ENCODE data around the gene KCTD5. TPM values are rescaled to one million over a fixed set of nuclear protein-coding genes. Genes with fewer than 3 reads are reported as not detected.

KCTD5 gene
- total and polyA plus RNA-seq, 10 of the 15 experiments (the other 5 are each of a cell fraction or from before 2014, with no cell fraction given), result 0.58 to 56.4 (median 37.3) TPM

- Histone ChIP-seq H3K9ac (ENCODE audit: control insufficient read depth, insufficient read depth, low read length) (no peak overlapping the region), H3K27me3 (replicated peaks in 1 of 2; ENCODE audit: control insufficient read depth in 2 of 2, insufficient read depth in 2 of 2, low read length in 1 of 2) (no peaks in the 10 kb centered on the region)
- 56% methylated on average over 11 of the region's 11 CpGs for WGBS (ENCODE audit: insufficient coverage, insufficient replicate concordance, low lambda C conversion rate, missing lambda C conversion rate)
Observed at GRCh38 chr16:2736476-2737237, 54.3 kb downstream of the KCTD5 start.

More at GRCh38 chr16:2736476-2737237, 54.3 kb downstream of the KCTD5 start:
- no TSS peak for BruUV-seq (replicated peaks)
- ChIA-PET SMC1A (ENCODE audit: uncharacterized antibody, unreplicated experiment) (no interaction called here), RAD21 (ENCODE audit: unreplicated experiment) (no interaction called here), CTCF (interaction anchor here (0.6 kb wide), 1 partner anchor 67 kb away, joined by 3 read pairs; no protein-coding TSS in a partner anchor), POLR2A (no interaction called here)
- Histone ChIP-seq H4K20me1 (ENCODE audit: control insufficient read depth, insufficient read depth) (no peaks in the 10 kb centered on the region), H3K9me3 (replicated peaks; ENCODE audit: control insufficient read depth, insufficient read depth, low read length) (no peaks in the 10 kb centered on the region), H3K79me2 (ENCODE audit: control insufficient read depth, insufficient read depth, low read length) (no peaks in the 10 kb centered on the region), H3K4me1 (ENCODE audit: control insufficient read depth, insufficient read depth, low read length) (no peaks in the 10 kb centered on the region), H3K4me3 (no peak overlapping the region), H3K4me2 (ENCODE audit: control insufficient read depth, insufficient read depth) (no peak overlapping the region), H3K36me3 (ENCODE audit: control insufficient read depth in 2 of 2, insufficient read depth in 2 of 2, low read length in 1 of 2) (no peaks in the 10 kb centered on the region), H3K27ac (ENCODE audit: control insufficient read depth, insufficient read depth) (no peak overlapping the region), H2AFZ (ENCODE audit: control insufficient read depth, low read depth, low read length) (no peak overlapping the region)
- in situ Hi-C loops (cut with MboI), result no loop called here
- no peak for ATAC-seq
- no peak for TF ChIP-seq E2F8 (IDR thresholded peaks at IDR 0.05; ENCODE audit: low read depth, partially characterized antibody)
- no peak for TF ChIP-seq KAT2A (conservative IDR thresholded peaks at IDR 0.05; ENCODE audit: control insufficient read depth, low read depth, low read length)
- TF ChIP-seq SMAD5 (IDR thresholded peaks at IDR 0.05; ENCODE audit: low read depth), result no peak
- no peak for TF ChIP-seq CHD4 (IDR thresholded peaks at IDR 0.05)
- no peak for TF ChIP-seq FOXK2 (IDR thresholded peaks at IDR 0.05)
- TF ChIP-seq ZNF217 (IDR thresholded peaks at IDR 0.05), result no peak
- no peak for TF ChIP-seq IKZF2 (IDR thresholded peaks at IDR 0.05)
- no peak for TF ChIP-seq SRF (IDR thresholded peaks at IDR 0.05; ENCODE audit: low read depth in 2 of 2, low read length in 2 of 2)
- no peak for TF ChIP-seq RUNX3 (IDR thresholded peaks at IDR 0.05; ENCODE audit: low read length)
- TF ChIP-seq HDGF (IDR thresholded peaks at IDR 0.05), result no peak
- no peak for TF ChIP-seq ZNF687 (IDR thresholded peaks at IDR 0.05)
- TF ChIP-seq TAF1 (IDR thresholded peaks at IDR 0.05; ENCODE audit: borderline replicate concordance, low read depth, low read length), result no peak
- no peak for FAIRE-seq
- no peak for DNase-seq (ENCODE audit: low read depth, low spot score)
- intact Hi-C loops (cut with micrococcal nuclease; ENCODE audit: unreplicated experiment), result no loop called here

All from GM12878 (cell line).